IPS-20b (cell line): ENCODE results near the gene UNC5A.

Source experiments
- H3K27ac ChIP-seq: one replicate; pipeline ENCODE4 v1.5.1; 2013; ENCODE audit warnings: low read length
- H3K27me3 ChIP-seq: 2 replicates; pipeline ENCODE4 v1.6.1; 2013; ENCODE audit warnings: mild to moderate bottlenecking, low read length, inconsistent platforms; ENCODE audit not compliant: insufficient read depth
- H3K36me3 ChIP-seq: 2 replicates; pipeline ENCODE4 v1.6.1; 2013; ENCODE audit warnings: low read depth, mild to moderate bottlenecking, inconsistent platforms, low read length, moderate library complexity; ENCODE audit not compliant: insufficient read depth
- H3K4me1 ChIP-seq: 2 replicates; pipeline ENCODE4 v1.6.1; 2013; ENCODE audit warnings: mild to moderate bottlenecking, control low read depth, inconsistent platforms, low read length, moderate library complexity; ENCODE audit not compliant: insufficient read depth
- H3K4me3 ChIP-seq: 2 replicates; pipeline ENCODE4 v1.5.1; 2013; ENCODE audit warnings: mild to moderate bottlenecking, low read length, inconsistent platforms
- H3K9ac ChIP-seq: 2 replicates; pipeline ENCODE4 v1.6.1; 2013; ENCODE audit warnings: low read depth, mild to moderate bottlenecking, inconsistent platforms, low read length, moderate library complexity
- H3K9me3 ChIP-seq: 2 replicates; pipeline ENCODE4 v1.6.1; 2013; ENCODE audit warnings: mild to moderate bottlenecking, low read depth, low read length, inconsistent platforms; ENCODE audit not compliant: insufficient read depth

The UNC5A gene

GRCh38 chr5:176880366-176881020, 70.1 kb downstream of the UNC5A start:
- H3K4me3 ChIP-seq = no peak overlapping the region
- H3K36me3 ChIP-seq = no peaks in the 10 kb centered on the region
- H3K4me1 ChIP-seq = no peaks in the 10 kb centered on the region
- H3K9me3 ChIP-seq = no peaks in the 10 kb centered on the region
- H3K9ac ChIP-seq = no peak overlapping the region
- H3K27ac ChIP-seq = no peak overlapping the region
- peaks cover 8% of the 10 kb centered on the region for H3K27me3 ChIP-seq

GRCh38 chr5:176881021-176881749, 70.8 kb downstream of the UNC5A start:
- no peak overlapping the region for H3K9ac ChIP-seq
- peaks cover 3% of the 10 kb centered on the region for H3K27me3 ChIP-seq
- H3K36me3 ChIP-seq = no peaks in the 10 kb centered on the region
- no peaks in the 10 kb centered on the region for H3K4me1 ChIP-seq
- no peaks in the 10 kb centered on the region for H3K9me3 ChIP-seq
- no peak overlapping the region for H3K27ac ChIP-seq
- H3K4me3 ChIP-seq = no peak overlapping the region

- Histone ChIP-seq H3K27me3 (no peaks in the 10 kb centered on the region), H3K27ac (no peak overlapping the region)
Measured at GRCh38 chr5:176881816-176882566, 71.6 kb downstream of the UNC5A start.

GRCh38 chr5:176882567-176882903, 72.2 kb downstream of the UNC5A start:
- Histone ChIP-seq H3K9ac (no peak overlapping the region), H3K27me3 (no peaks in the 10 kb centered on the region), H3K4me3 (no peak overlapping the region), H3K27ac (no peak overlapping the region), H3K4me1 (no peaks in the 10 kb centered on the region), H3K36me3 (no peaks in the 10 kb centered on the region), H3K9me3 (no peaks in the 10 kb centered on the region)

More at GRCh38 chr5:176881816-176882566, 71.6 kb downstream of the UNC5A start:
- no peak overlapping the region for H3K9ac ChIP-seq
- no peaks in the 10 kb centered on the region for H3K36me3 ChIP-seq
- no peak overlapping the region for H3K4me3 ChIP-seq
- no peaks in the 10 kb centered on the region for H3K9me3 ChIP-seq
- H3K4me1 ChIP-seq = no peaks in the 10 kb centered on the region

GRCh38 chr5:176883700-176884570, 73.6 kb downstream of the UNC5A start:
- Histone ChIP-seq H3K9me3 (no peaks in the 10 kb centered on the region), H3K36me3 (no peaks in the 10 kb centered on the region), H3K27ac (no peak overlapping the region), H3K4me1 (no peaks in the 10 kb centered on the region), H3K9ac (no peak overlapping the region), H3K4me3 (no peak overlapping the region), H3K27me3 (no peaks in the 10 kb centered on the region)

GRCh38 chr5:176884571-176884890, 74.2 kb downstream of the UNC5A start:
- Histone ChIP-seq H3K9ac (no peak overlapping the region), H3K4me1 (no peaks in the 10 kb centered on the region), H3K27ac (no peak overlapping the region), H3K4me3 (no peak overlapping the region), H3K27me3 (no peaks in the 10 kb centered on the region), H3K36me3 (no peaks in the 10 kb centered on the region), H3K9me3 (no peaks in the 10 kb centered on the region)

- Histone ChIP-seq H3K36me3 (no peaks in the 10 kb centered on the region), H3K27me3 (no peaks in the 10 kb centered on the region), H3K27ac (no peak overlapping the region)
Measured at GRCh38 chr5:176886336-176887251, 76.2 kb downstream of the UNC5A start.

GRCh38 chr5:176887252-176887849, 77.0 kb downstream of the UNC5A start:
- no peak overlapping the region for H3K9ac ChIP-seq
- H3K27me3 ChIP-seq = no peaks in the 10 kb centered on the region
- H3K27ac ChIP-seq = no peak overlapping the region
- H3K9me3 ChIP-seq = no peaks in the 10 kb centered on the region
- no peak overlapping the region for H3K4me3 ChIP-seq
- no peaks in the 10 kb centered on the region for H3K36me3 ChIP-seq
- no peaks in the 10 kb centered on the region for H3K4me1 ChIP-seq

More at GRCh38 chr5:176886336-176887251, 76.2 kb downstream of the UNC5A start:
- no peaks in the 10 kb centered on the region for H3K9me3 ChIP-seq
- no peak overlapping the region for H3K4me3 ChIP-seq
- H3K4me1 ChIP-seq = no peaks in the 10 kb centered on the region
- H3K9ac ChIP-seq = no peak overlapping the region

GRCh38 chr5:176888016-176888864, 77.9 kb downstream of the UNC5A start:
- Histone ChIP-seq H3K4me1 (no peaks in the 10 kb centered on the region), H3K9me3 (no peaks in the 10 kb centered on the region), H3K4me3 (no peak overlapping the region), H3K36me3 (no peaks in the 10 kb centered on the region), H3K27ac (no peak overlapping the region), H3K9ac (no peak overlapping the region), H3K27me3 (no peaks in the 10 kb centered on the region)

GRCh38 chr5:176888865-176889165, 78.5 kb downstream of the UNC5A start:
- no peaks in the 10 kb centered on the region for H3K27me3 ChIP-seq
- no peak overlapping the region for H3K27ac ChIP-seq
- no peak overlapping the region for H3K4me3 ChIP-seq
- no peaks in the 10 kb centered on the region for H3K9me3 ChIP-seq
- H3K9ac ChIP-seq = no peak overlapping the region
- no peaks in the 10 kb centered on the region for H3K4me1 ChIP-seq
- no peaks in the 10 kb centered on the region for H3K36me3 ChIP-seq
